GM18505 (cell line): ENCODE results near the gene FES.

Source experiments
- ATAC-seq: cut with Tn5 transposase; IDR thresholded peaks from one replicate; pipeline ENCODE4 v1.9.1; 2021; ENCODE audit not compliant: unreplicated experiment
- POLR2A ChIP-seq: IDR thresholded peaks from 4 replicates; pipeline ENCODE4 v1.6.1; 2011; ENCODE audit warnings: borderline replicate concordance; ENCODE audit not compliant: insufficient read depth, insufficient read length; ENCODE audit errors: extremely low read depth

FES gene

DNA sequence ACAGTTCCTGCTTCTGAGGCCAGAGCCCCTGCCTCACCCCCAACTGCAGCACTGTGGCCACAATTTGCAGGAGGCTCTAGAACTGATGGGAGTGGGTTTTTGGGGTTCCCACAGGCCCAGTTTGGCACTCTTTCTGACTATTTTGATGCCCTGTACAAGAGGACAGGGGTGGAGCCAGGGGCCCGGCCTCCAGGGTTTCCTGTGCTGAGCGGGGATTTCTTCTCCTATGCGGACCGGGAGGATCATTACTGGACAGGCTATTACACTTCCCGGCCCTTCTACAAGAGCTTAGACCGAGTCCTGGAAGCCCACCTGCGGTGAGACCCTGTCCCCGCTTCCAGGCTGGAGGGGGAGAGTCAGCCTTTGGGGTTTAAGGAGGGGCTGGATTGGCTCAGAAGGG lies 25.7 kb downstream of the FES start:
- ATAC-seq = no peak
- TF ChIP-seq POLR2A = no peak

DNA sequence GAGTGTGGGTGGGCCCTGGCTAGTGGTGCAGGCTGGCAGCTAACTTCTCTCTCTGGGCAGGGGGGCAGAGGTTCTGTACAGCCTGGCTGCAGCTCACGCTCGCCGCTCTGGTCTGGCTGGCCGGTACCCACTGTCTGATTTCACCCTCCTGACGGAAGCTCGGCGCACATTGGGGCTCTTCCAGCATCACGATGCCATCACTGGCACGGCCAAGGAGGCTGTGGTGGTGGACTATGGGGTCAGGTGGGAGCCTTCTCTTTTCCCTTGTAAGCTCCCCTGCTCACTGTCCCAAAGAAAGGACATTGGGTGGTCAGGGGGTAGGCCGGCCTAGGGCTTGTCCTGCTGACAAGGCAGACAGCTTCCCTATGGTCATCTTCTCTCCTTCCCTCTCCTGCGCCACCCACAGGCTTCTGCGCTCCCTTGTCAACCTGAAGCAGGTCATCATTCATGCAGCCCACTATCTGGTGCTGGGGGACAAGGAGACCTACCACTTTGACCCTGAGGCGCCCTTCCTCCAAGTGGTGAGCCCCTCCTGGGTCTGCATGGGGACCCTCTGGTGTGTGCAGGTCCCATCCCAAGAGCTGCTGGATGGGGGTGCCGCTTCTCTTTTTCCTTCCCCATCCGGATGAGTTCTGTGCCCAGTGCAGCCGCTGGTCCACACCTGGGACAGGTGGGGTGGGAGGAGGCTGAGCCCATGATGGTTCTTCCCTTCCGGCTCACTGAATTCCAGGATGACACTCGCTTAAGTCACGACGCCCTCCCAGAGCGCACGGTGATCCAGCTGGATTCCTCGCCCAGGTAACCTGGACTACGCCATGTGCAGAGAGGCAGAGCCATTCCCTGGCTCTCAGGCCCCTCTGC lies 26.4 kb downstream of the FES start:
- ATAC-seq = no peak
- no peak for TF ChIP-seq POLR2A

DNA sequence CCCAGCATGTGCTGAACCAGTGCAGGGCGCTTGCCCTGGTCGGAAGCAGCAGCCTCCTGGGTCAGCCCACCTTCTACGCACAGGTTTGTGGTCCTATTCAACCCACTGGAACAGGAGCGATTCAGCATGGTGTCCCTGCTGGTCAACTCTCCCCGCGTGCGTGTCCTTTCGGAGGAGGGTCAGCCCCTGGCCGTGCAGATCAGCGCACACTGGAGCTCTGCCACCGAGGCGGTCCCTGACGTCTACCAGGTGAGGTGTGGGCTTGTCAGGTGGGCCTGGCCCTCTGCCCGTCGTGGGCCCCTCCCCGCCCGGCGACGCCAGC lies 27.0 kb downstream of the FES start:
- no peak for ATAC-seq
- TF ChIP-seq POLR2A = no peak

DNA sequence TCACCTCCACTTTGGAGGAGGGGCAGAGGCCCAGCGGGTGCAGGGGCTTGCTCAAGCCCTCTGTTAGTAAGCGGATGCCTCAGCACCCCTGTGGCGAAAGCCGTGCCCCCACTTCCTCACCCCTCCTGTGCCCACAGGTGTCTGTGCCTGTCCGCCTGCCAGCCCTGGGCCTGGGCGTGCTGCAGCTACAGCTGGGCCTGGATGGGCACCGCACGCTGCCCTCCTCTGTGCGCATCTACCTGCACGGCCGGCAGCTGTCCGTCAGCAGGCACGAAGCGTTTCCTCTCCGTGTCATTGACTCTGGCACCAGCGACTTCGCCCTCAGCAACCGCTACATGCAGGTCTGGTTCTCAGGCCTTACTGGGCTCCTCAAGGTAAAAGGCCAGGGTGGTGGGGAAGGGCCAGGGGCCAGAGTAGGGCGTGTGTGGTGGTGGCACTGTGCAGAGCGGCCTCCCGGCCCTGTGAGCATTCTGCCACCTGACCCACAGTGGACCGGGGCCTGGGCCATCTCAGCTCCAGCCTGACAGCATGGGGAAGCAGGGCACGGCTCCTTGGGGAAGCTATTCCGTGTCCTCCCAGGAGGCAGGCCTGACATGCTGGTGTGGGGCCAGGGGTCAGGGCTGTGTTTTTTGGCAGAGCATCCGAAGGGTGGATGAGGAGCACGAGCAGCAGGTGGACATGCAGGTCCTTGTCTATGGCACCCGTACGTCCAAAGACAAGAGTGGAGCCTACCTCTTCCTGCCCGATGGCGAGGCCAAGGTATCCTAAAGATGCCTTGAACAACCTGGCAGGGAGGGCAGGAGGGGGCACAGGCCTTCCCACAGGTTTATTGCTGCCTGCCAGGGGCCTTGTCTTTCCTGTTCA lies 27.8 kb downstream of the FES start:
- TF ChIP-seq POLR2A = no peak
- no peak for ATAC-seq

DNA sequence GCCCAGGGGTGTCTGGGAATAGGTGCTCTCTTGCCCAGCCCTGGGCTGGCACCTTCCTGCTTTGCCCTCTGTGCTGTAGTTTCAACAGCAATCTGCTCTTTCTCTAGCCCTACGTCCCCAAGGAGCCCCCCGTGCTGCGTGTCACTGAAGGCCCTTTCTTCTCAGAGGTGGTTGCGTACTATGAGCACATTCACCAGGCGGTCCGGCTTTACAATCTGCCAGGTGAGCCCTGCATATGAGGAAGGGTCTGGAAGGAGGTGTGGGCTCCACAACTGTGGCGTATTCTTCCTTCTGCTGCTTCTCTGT lies 28.4 kb downstream of the FES start:
- no peak for TF ChIP-seq POLR2A
- no peak for ATAC-seq

DNA sequence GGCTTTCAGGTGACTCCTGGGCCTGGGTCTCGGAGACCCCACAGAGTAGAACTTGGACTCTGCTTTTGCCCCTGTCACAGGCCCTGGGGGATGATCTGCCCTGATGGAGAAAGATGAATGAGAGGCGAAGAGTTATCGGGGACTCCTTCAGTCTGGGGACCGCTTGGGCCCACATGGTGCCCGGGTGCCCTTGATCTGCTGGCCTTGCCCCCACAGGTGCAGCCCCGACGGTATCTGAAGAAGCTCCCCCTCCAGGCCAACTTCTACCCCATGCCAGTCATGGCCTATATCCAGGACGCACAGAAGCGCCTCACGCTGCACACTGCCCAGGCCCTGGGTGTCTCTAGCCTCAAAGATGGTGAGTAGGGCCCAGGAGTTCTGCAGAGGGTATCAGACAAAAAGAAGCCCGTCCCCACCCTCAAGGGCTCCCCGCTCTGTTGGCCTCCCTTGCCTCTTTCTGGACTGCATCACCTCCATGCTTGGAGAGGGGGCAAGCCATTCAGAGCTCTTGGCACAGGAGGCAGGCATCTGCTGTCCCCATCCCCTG lies 29.2 kb downstream of the FES start:
- no peak for TF ChIP-seq POLR2A
- ATAC-seq = no peak

DNA sequence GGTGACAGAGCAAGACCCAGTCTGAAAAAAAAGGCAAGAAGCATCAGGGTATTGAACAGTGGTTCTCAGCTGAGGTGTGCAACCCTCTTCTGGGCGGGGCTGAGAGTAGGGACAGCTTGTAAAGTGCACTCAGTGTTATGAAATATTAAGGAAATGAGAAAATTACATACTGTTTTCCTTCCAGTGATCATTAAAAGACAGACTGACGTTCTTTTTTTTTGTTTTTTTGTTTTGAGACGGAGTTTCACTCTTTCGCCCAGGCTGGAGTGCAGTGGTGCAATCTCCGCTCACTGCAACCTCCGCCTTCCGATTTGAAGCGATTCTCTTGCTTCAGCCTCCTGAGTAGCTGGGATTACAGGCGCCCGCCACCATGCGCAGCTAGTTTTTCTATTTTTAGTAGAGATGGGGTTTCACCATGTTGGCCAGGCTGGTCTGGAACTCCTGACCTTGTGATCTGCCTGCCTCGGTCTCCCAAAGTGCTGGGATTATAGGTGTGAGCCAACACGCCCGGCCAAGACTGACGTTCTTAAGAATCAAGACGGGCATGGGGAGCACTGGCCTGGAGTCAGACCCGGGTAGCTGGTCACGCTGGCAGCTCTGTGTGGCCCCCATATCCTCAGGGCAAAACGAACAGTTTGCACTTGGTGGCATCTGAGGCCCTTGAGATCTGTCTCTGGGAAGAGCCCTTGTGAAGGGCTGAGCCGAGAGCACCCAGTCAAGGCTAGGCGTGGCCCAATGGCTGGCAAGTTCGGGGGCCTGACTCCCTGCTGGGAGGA lies 30.2 kb downstream of the FES start:
- no peak for ATAC-seq
- no peak for TF ChIP-seq POLR2A

DNA sequence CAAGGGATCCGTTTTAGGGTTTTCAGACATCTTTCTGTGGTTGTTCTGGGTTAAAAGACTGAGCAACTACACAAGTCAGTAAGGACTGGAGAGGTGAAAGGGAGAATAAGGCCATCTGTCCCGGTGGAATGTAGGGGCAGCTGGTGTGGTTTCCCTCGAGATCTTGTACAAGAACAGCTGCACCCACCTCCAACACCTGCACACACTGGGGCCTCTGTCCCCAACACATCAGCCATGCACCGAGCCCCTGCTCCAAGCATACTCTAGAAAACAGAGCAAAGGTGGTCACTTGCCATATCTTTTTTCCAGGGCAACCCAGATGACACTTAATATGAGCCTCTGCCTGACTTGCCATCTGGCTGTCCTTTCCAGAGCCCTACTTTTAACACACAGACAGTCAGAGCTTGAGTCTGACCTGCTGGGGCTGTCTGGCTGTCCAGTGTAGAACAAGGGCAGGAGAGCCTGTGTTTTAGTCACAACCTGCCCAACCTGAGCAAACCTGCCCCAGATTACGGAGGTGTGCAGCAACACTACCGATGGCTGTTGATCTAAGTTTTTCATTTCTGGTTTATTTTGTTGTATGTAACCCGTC lies 31.0 kb downstream of the FES start:
- ATAC-seq = no peak
- no peak for TF ChIP-seq POLR2A

DNA sequence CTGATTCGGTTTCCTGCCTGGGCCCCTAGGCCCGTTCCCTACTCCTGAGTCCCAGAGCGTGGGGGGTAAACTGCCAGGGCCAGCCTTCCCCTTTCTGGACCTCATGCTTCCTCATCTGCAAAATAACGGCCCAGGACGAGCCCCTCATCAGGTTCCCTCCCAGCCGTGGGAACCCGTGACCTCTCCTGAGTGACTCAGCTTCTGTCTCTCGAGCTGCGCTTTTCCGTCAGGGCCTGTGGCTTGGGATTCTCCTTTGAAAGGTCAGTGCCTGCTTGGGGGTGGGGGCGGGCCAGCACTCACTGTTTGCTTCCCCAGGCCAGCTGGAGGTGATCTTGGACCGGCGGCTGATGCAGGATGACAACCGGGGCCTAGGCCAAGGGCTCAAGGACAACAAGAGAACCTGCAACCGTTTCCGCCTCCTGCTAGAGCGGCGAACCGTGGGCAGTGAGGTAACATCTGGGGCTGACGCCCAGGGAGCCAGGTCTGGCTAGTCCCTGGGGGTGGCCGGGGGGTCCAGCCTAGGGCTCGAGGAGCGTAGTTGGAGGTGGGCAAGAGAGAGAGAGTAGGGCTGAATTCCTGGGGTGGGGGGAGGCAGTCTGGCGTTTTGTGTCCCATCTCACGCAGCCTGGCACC lies 31.6 kb downstream of the FES start:
- no peak for TF ChIP-seq POLR2A
- ATAC-seq = no peak

DNA sequence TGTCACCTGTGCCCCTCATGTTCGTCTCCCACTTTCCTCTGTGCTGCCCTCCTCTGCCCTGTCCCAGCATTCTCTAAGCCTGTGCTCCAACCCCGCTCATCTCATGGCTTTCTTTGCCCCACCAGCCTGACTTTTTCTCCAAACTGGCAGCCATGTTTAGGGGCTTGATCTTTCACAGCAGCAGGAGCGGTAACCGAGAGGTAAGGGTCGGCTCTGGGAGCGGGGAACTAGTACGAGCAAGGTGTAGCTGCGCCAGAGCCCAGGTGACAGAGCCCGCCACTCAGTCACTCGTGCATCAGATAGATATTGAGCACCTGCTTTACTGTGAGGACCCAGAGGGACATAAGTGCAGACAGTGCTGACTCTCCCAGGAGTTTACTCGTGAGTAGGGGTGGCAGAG lies 32.2 kb downstream of the FES start:
- no peak for ATAC-seq

DNA sequence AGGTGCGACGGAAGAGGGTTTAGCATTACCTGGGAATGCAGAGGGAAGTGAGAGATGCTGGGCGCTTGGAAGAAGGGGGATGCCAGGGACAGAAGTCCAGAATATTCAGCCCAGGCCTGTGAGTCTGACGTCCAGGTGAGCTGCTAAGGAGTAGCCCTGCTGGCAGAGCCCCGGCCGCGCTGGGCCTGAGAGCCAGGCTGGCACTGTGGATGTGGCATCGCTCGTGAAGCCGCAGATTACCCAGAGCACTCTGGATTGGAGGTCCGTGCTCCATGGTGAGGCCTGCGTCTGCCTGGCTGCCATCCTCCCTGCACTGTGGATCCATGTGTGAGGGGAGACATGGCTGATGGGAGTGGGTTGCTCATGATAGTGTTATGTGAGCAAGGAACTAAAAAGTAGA lies 33.3 kb downstream of the FES start:
- no peak for ATAC-seq
- TF ChIP-seq POLR2A = no peak

More for the DNA sequence above, 32.2 kb downstream of the FES start:
- no peak for TF ChIP-seq POLR2A

DNA sequence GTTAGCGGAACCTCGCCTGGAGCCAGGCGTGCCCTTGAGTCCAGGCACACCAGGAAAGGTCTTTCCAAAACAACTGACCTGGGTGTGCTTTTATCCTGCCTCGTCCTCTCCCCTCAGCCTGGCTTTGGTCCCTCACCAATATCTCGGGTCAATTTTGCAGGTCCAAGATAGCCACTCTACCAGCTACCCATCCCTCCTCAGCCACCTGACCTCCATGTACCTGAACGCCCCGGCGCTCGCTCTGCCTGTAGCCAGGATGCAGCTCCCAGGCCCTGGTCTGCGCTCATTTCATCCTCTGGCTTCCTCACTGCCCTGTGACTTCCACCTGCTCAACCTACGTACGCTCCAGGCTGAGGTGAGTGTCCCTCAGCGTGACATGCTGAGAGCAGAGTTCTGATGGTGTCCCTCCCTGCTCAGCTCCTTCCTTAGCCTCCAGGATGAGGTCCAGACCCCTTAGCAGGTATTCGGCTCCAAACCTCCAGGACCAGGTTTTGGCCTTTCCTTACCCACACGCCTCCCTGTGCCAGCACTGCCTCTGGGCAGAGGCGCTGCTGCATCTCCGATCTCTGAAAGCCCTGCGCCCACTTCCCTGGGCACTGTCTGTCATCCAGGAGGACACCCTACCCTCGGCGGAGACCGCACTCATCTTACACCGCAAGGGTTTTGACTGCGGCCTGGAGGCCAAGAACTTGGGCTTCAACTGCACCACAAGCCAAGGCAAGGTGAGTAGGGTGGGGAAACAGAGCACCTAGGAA lies 33.9 kb downstream of the FES start:
- ATAC-seq = no peak
- TF ChIP-seq POLR2A = no peak
